AML-193 (cell line): ENCODE measurements around the gene MRE11.

Experiments
- DNase-seq, 2 experiments: peaks; one replicate each; lab custom pipeline; 2025; lab: John Stamatoyannopoulos, UW

MRE11 gene

DNA sequence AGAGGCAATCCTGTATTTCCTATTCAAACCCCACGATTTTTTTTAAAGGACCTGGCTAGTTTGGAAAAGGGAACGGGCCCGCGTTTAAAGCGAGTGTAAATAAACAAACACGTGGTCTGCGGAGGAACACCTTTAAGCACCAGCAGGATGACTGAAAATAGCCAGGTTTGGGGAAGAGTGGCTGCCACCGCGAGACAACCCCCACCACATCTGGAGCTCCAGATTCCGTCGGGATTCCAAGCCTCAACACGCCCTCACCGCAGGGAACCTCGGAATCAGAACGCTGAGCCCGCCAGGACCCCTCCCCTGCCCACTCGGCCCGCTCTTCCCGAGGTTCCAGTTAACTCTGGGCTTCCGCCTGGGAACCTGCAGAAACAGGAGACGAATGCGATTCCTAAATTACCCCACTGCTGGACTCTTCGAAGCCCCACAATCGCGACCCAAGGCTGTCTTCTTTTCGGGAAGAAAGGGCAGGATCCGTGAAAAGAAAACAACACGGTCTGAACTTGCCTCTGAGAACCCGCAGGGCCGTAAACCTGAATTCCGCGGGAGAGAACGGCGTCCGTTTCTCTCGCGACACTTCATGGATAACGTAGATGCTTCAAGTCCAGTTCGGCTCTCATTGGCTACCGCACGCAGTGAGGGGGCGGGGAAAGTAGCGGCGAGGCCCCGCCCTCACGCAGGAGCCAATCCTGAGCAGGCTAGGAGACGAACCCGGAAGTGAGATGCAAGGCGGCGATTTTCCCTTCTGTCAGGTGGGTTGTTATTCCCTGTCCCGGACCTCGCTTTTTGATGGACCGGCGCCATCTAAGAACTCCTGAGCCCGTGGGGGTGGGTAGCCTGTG lies at the start of gene MRE11, which contains the start of gene ANKRD49:
Gene MRE11, minus strand, starts transcription at position 564 of the 845 bp plus-strand sequence. CDS start 1,043 bp downstream, outside the sequence.
Gene ANKRD49, plus strand, starts transcription at position 704 of the 845 bp plus-strand sequence. CDS start 2,710 bp downstream, outside the sequence.
- DNase-seq: peak; percentile 93 to 98

DNA sequence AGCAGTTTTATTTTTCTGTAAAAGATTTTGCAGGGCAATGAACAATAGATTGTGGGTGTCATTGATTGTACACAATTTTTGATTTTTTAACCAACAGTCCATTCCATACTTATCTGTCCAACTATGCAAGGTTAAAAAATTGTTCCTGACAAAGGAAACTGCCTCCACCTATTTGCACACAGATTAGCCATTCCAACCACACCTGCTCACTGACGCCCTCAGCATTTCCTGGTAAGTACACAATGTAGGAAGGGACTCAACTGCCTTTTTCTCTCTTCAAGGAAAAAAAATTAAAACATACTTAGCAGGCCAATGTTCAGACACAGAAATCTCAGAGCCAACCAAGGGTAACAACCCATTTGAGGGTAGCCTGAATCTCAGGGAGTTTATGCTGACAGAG lies 45.8 kb upstream of the MRE11 start:
- no peak for DNase-seq

DNA sequence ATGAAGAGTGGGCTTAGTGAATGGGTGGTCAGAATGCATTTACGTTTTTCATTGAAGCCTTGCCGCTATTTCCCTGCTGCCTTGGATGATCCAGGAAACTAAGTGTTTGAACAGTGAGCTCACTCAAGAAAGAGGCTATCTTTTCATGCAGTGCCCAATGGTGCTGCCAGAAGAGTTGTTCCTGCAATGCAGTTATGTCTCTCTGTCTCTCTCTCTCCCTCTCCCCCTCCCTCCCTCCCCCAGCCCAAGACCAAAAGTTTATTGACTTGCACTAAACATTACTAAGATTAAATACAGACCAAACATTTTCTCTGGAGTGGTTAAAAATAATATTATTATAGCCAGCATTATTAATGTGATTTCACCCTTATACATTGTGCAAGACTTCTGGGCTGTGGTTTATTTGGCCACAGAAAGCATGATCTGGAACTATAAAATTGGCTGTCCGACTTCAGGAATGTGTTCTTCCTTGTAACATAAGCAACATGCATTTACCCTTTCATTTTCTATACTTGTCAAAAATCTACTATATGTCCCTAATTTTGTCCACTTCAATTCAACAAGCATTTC lies 43.5 kb upstream of the MRE11 start:
- no peak for DNase-seq

DNA sequence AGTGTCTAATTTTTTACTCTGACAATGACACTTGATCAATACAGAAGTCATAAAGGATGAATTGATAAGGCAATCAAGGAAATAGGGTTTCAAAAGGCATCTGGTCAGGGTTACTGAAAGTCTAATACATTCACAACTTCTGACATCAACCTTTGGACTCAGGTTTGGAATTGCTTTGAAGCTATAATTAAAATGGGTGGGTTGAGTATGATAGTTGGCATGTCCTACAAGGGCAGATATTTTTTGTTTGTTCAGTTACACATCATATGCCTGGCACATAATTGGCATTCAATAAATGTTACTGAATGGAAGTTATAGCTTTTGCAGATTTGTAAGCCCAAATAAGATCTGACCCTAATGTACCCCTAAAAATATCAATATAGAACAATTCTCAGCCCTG lies 42.7 kb upstream of the MRE11 start:
- no peak for DNase-seq

DNA sequence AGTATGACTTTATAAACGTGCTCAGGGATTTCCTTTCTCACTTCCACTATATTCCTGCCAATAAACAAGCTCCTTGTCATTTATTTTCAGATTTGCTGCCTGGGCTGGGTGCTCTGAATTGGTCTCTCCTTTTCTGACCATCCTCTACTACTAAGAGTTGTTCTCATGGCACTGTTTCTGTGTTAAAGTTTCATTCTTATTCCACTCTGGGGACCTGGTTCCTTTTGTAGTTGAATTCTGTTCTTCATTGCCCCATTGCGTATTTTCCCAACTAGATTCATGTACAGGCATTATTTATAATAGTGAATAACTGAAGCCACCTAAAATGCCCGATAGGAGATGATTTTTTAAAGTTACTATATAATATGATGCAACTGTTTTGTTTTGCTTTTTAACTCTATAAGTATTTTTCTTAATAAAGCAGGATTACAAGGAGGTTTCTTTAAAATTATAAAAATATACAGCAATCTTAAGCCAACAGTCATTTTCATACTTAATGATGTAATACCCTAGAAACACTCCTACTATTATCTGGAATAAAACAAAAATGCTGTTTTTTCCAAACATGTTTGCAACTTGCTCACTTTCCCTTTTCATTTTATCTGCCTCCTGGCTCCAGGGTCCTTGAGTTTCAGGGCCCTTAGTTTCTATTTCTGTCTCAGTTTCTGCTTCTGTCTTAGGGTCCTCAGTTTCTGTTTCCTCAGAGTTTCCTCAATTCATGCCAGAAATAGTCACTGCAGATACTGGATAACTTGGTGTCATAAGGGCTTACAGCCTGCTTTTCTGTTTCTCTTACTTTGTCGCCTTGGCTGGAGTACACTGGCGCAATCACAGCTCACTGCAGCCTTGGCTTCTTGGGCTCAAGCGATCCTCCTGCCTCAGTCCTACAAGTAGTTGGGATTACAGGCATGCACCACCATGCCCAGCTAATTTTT lies 40.3 kb upstream of the MRE11 start:
- DNase-seq: no peak

DNA sequence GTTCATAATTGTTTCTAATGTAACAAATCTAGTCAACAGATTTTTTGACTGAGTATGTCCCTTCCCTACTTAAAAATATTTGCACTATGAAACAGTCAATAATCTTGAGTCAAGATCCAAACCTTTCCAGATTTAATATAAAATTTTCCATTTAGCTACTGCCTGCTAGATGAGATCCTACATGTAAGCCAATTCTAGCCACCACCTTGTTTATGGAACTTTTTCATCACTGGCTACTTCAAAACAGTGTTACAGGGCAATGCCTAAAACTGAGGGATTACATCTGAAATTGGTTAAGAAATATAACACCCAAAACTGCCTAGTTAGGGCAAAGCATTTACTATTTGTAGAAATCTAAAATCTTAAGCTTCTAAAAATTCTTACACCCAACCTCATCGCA lies 39.6 kb upstream of the MRE11 start:
- no peak for DNase-seq

DNA sequence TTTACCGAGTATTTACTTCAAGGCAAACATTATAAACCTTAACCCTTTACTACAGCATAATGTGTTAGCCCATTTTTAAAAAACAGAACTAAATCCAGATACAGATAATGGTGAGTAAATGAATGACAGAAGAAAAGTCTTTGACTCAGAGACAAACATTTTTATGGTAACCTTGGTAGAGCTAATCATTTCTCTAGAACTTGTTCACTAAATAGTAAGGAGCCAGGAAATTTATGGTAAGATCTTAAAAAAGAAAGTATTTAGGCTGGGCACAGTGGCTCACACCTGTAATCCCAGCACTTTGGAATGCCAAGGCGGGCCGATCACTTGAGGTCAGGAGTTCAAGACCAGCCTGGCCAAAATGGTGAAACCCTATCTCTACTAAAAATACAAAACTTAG lies 38.6 kb upstream of the MRE11 start:
- no peak for DNase-seq

DNA sequence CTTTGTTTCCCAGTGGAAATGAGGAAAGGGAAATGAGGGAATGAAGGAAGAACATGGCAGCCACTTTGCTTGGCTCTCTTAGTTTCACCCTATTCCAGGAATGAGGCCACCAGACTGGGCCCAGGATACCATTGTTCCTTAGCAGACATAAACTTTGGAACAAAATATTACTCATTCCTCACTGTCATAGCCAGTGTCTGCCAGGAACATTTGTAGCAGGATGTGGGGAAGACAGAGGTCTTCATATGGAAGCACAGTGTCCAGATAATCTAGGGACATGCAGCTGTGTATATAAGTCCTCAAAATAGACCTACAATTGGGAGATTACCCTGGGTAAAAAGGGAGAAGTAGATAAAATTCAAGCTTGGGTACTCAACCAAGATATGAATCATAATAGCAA lies 34.9 kb upstream of the MRE11 start:
- no peak for DNase-seq

DNA sequence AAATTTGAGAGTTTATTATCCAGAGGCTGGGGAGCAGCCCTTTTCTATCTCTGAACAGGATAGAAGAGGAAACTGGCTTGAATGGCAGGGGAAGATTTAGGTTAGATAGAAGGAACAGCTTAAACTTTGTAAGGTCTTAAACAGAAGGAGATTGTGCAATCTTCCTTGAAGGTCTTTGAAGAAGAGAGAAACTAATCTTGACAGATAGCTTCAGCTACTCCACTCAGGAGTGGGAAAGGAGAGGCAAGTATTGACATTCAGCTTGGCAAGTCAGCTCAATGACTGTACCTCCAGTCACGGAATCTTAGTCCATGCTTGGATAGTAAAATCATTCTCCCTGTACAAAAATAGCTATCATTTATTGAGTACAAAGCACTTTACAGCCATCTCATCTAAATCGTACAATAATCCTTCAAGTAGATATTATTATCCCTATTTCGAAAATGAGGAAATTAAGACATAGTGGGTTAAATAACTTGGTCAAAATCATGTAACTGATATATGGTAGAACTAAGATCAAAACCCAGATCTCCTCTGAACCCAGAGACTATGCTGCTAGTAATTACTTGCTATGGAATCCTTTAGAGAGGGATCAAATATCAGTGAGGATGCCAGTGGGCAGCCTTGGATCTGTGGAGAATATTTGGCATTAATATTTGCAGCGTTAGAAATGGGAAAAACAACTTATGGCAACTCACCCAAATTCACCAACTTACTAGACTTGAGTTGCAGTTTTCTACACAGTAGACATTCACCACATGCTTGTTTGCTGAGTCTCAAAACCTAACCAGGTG lies 33.2 kb upstream of the MRE11 start:
- DNase-seq: peak; percentile 57 to 72

DNA sequence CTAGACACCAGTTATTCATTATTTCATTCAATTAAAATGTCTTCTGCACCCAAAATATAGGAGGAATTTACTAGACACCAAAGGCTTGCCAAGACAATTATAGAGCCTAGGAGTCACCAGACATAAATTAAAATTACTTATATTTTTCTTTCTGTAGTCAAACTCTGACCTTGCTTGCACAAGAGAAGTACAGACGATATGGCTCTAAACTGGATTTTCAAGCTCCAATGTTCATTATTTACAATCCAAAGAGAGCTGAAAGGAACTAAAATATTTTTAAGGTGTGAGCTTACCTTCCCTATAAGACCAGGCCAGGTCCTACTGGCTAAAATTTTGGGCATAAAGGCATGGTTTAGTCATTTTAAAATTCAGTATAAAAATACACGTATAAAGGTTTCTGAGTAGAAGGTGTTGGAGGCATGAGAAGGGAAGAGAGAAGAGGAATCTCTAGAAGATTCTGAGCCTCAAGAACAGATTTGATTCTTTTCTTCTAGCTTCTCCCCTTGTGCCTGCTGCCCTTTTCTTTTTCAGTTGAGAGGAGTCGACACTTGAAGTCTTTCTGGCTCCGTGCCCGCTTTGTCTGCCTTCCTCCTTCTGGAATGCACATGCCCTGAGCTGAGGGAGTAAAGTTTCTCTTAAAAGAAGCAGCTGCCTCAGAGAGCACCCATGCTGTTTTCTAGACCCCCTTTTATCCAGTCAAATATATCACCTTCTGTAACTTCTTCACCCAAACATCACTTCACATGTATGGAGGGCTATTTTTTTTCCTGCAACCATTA lies 32.1 kb upstream of the MRE11 start:
- DNase-seq: peak; percentile 73 to 75

DNA sequence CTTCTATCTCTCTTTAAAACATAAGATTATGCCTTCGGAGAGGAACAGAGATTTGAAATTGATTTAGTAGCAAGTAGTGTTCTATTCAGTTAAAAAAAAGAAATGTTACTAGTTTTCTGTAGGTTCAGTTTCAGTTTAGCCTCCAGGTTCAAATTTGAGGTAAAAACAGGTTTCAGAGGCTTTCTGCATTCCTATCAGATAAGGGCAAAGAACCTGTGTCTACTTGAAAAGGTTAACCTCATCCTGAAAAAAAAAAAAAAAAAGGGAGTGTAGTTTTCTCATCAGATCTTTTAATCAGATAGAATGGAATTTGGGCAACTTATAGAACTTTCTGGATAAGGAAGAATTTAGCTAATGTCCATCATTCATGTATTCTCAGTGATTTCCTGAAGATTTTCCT lies 30.7 kb upstream of the MRE11 start:
- DNase-seq: no peak

DNA sequence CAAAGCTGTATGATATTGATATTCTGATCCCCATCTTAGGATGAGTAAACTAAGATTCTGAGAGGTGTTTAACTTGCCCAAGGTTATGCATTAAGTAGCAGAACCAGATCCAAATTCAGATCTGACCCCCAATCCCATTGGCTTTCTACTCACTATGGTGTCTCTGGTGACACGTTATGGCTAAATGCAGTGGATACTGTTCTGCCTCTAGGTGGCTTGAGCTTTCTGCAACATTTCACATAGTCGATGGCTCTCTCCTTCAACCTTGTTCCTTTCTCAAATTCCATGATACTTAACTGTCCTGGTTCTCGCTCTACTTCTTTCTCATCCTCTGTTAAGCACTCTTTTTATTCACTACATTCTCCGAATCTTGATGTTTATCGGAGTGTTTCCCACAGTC lies 28.0 kb upstream of the MRE11 start:
- DNase-seq: peak; percentile 61 to 63

DNA sequence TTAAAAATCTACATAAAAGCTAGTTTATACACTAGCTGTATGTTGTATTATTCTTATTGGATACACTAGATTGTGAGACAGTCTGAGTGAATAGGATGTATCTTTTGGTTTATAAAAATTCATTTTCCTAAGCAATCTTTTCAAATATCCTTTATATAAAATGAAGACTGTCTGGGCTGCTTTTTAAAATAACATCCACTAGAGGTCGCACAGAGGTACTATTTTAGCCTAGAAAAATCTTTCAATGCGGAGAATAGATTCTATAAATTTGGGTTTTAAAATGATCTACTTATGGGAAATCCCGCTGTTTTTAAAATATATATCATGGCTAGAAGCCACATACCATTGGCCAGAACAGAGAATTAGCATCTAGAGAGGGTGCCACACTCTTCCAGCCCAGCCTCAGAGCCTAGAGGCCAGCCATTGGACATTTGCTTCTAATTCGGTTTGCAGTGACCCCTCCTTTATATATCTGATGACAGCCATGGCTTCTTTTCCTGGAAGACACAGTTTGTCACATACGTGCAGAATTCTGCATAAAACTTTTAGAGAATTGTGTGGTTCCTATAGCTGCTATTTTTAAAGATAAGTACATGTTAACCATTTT lies 25.9 kb upstream of the MRE11 start:
- peak; percentile 54 to 58 for DNase-seq

DNA sequence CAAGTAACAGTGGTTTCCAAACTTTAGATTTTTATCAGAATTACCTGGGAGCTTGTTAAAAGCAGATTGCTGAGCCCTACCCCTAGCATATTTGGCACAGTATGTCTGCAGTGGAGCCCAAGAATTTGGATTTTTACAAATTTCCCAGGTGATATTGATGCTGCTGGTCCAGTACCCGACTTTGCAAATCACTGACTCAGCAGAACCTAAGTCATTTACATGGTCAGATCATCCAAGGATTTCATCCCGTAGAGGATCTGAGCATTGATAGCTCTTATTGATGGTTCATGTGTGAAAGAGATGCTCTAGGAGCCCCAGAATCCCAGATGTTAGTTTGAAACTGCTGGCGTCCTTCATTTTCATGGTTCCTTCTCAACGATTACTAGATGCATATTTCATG lies 24.7 kb upstream of the MRE11 start:
- no peak for DNase-seq

DNA sequence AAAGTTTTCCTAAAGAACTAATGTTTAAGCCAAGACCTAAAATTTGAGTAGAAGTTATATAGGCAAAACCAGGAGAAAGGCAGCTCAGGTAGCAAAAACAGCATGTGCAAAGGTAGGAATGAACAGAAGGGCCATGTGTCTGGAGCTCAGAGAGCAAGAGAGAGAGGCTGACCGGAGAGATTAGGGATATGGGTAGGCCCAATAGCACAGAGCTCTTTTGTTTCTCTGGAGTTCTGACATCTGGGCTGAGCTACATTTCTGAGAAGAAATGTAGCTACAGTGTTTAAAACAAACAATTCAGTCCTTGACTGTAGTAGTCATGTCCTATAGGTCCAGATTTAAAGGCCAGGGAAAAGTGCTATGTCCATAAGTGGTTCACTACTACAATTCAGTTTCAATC lies 23.1 kb upstream of the MRE11 start:
- no peak for DNase-seq

DNA sequence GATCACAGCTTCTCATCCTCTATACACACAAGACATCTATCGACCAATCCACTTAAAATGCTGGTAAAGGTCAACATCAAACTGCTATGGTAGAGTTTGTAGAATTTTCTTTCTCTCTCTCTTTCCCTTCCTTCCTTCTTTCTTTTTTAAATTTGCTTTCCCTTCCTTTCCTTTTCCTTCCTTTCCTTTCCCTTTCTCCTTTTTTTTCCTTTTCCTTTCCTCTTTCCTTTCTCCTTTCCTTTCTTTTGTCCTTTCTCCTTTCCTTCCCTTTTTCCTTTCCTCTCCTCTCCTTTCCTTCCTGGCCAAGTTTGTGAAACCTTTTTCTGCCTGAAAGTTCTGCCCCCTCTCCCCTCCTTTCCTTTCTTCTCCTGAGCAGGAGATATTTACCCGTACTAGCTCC lies 21.8 kb upstream of the MRE11 start:
- no peak for DNase-seq

DNA sequence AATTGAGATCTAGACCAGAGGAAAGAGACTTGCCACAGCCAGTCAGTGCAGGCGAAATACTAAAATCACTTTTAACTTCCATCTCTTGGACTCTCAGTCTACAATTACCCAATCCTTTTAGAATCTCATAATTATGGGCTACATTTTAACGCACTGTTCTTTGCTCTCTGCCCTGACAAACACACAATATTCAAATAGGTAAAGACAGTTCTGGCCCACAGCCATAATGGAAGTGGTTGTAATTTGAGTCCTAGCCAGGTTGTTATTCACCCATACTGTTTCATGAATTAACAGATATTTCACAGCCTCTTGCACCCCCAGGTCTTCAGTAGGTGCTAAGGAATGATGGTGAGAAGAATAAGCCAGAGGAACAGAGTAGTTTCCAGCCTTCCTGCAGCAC lies 19.4 kb upstream of the MRE11 start:
- peak; percentile 34 to 44 for DNase-seq

DNA sequence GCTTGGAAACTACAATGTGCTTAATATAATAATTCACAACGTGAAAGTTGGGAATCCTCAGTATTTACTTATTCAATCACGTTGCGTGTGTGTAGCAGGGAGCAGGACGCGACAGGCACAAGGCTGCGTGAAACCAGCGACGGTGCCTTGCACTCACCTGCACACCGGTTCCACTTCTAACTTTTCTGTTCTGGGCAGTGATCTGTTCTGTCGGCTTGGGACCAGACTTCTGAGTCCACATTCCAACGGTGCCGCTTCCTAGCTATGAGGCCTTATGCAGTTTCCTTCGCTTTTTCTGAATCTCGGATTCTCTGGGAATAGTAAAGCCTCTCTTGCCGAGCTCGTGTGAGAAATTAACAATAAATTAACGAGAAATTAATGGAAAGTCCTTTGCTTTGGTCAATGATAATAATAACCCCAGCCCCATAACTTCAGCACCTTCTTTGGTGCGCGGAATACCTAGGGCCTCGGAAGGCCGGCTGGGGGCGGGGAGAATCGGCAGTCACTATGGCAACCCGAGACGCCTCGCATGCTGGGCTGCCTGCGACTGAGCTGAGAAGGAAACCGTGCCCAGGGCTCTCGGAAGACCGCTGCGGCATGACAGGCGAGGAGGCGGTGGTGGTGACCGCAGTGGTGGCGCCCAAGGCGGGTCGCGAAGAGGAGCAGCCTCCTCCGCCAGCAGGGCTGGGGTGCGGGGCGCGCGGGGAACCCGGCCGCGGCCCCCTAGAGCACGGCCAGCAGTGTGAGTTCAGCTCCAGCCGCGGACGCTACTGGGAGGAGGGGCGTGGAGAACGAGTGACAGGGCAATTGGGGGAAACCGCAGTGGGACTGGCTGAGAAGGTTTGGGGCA lies 18.5 kb upstream of the MRE11 start, which contains the start of gene C11orf97:
Gene C11orf97, plus strand, starts transcription at position 530 of the 850 bp plus-strand sequence. Its CDS starts 68 bp downstream, at position 598.
- peak; percentile 16 to 23 for DNase-seq

DNA sequence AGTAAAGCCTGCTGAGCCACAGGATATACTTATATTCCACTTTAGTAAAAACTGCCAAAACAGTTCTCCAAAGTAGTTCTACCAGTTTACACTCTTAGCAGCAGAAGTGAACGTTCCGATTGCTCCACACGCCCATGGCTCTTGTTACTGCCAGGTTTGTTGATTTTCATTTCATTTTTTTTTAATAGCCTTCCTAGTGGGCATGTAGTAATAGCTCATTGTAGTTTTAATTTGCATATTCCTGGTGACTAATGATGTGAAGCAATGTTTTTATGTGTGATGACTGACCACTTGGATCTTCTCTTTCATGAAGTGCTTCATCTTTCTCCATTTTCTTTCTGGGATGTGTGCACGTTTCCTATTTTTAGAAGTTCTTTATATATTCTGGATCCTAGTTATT lies 13.8 kb upstream of the MRE11 start:
- DNase-seq: no peak
